ENCODE results near the gene SECISBP2L. TPM values are rescaled to one million over a fixed set of nuclear protein-coding genes. Genes with fewer than 3 reads are reported as not detected.

SECISBP2L gene
- total RNA-seq, 1 donor from 2014 or later = 58.9 TPM

DNA sequence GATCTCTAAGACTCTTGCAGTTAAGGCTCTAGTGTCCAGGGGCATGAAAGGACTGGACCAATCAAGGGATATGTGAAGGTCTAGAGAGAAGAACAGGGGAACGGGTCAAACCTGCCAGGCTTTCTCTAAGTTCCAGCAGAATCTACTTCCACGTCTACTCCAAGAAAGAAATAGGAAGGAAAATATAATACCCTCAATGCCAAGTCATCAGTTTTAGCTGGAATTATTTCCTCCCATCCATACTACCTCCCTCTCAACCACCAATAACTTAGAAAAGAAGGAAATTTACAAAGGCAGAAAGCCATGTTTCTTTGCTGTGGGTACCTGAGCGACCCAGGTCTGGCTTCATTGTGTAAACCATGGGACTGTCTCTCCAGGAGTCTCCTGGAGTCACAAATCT lies 90.3 kb downstream of the SECISBP2L start:
- Mint-ChIP-seq H3K27me3 (ENCODE audit: low read depth) (peaks cover 35% of the 10 kb centered on the region), H3K4me1 (no peaks in the 10 kb centered on the region)

DNA sequence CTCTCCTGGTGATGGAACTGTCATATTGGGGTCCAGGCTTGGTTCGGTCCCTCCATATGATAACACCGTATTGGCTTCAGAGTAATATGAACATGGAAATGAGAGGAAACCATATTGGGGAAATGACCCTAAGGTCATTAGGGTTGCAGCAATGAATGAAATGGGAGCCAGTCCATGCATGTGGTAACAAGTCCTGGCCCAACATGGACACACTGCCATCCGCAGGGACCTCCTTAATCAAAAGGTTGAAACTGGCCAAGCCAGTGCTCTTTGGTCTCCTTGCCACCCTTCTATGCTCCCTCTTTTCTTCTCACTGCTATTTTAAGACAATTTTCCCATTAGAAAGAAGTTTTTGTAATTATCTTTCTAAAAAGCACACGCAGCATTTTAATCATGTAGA lies 90.9 kb downstream of the SECISBP2L start:
- TF ChIP-seq, protein P1, sequence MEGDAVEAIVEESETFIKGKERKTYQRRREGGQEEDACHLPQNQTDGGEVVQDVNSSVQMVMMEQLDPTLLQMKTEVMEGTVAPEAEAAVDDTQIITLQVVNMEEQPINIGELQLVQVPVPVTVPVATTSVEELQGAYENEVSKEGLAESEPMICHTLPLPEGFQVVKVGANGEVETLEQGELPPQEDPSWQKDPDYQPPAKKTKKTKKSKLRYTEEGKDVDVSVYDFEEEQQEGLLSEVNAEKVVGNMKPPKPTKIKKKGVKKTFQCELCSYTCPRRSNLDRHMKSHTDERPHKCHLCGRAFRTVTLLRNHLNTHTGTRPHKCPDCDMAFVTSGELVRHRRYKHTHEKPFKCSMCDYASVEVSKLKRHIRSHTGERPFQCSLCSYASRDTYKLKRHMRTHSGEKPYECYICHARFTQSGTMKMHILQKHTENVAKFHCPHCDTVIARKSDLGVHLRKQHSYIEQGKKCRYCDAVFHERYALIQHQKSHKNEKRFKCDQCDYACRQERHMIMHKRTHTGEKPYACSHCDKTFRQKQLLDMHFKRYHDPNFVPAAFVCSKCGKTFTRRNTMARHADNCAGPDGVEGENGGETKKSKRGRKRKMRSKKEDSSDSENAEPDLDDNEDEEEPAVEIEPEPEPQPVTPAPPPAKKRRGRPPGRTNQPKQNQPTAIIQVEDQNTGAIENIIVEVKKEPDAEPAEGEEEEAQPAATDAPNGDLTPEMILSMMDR (IDR thresholded peaks at IDR 0.05; ENCODE audit: unreplicated experiment) = no peak
- no peaks in the 10 kb centered on the region for H3K36me3 Mint-ChIP-seq
- H3K27me3 Mint-ChIP-seq (ENCODE audit: low read depth) = peaks cover 36% of the 10 kb centered on the region
- peaks cover 9% of the 10 kb centered on the region for H3K9me3 Mint-ChIP-seq
- DNase-seq (ENCODE audit: low spot score in 2 of 2, unreplicated experiment in 2 of 2) = no peak
- H3K4me1 Mint-ChIP-seq = no peaks in the 10 kb centered on the region
- no peak overlapping the region for H3K4me3 Mint-ChIP-seq
- H3K27ac Mint-ChIP-seq = no peak overlapping the region

More for the DNA sequence above, 90.3 kb downstream of the SECISBP2L start:
- TF ChIP-seq, protein P1 (IDR thresholded peaks at IDR 0.05; ENCODE audit: unreplicated experiment) = no peak
- Mint-ChIP-seq H3K9me3 (peaks cover 9% of the 10 kb centered on the region), H3K27ac (no peak overlapping the region), H3K36me3 (no peaks in the 10 kb centered on the region), H3K4me3 (no peak overlapping the region)
- no peak for DNase-seq (ENCODE audit: low spot score in 2 of 2, unreplicated experiment in 2 of 2)

DNA sequence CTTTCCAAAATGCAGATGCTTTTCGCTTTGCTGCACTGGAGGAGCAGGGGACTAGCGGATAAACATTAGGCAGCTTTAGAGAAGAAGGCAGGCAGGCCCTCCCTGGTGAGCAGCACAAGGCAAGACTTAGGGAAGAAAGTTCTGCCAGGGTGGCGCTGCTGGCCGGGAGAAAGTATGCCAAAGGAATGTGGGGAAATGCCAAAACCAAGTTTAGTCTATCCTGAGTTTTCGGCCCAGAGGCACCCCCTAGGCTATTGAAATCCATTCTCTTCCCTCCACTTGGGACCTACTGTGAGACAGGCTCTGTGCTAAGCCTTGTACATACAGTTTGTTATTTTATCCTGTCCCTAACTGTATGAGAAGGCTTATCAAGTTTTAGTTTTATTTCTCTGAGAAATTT lies 91.7 kb downstream of the SECISBP2L start:
- Mint-ChIP-seq H3K4me3 (no peak overlapping the region), H3K36me3 (no peaks in the 10 kb centered on the region), H3K27ac (no peak overlapping the region), H3K9me3 (peaks cover 9% of the 10 kb centered on the region), H3K27me3 (ENCODE audit: low read depth) (peaks cover 29% of the 10 kb centered on the region), H3K4me1 (no peaks in the 10 kb centered on the region)
- TF ChIP-seq, protein P1 (IDR thresholded peaks at IDR 0.05; ENCODE audit: unreplicated experiment) = no peak
- DNase-seq (ENCODE audit: low spot score in 2 of 2, unreplicated experiment in 2 of 2) = no peak

DNA sequence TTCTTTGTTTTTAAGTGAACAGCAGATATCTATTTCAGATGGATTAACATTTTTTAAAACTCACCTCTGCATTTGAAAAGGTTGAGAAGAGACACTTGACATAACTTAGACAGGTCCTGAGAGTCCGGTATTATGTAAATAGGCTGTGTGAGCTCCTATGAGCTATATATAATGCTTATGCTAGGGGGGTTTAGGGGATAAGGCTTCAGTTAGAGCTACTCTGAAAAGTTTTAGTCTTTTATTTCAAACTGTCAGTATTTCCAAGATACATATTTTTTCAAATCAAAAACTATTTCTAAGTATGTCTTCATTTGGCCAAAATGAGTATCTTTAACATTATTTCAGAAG lies 99.4 kb downstream of the SECISBP2L start:
- Mint-ChIP-seq H3K27me3 (ENCODE audit: low read depth) (peaks cover 24% of the 10 kb centered on the region), H3K4me1 (no peaks in the 10 kb centered on the region), H3K36me3 (no peaks in the 10 kb centered on the region), H3K4me3 (no peak overlapping the region), H3K27ac (no peak overlapping the region), H3K9me3 (no peaks in the 10 kb centered on the region)
- TF ChIP-seq, protein P1 (IDR thresholded peaks at IDR 0.05; ENCODE audit: unreplicated experiment) = no peak
- DNase-seq (ENCODE audit: low spot score in 2 of 2, unreplicated experiment in 2 of 2) = no peak

DNA sequence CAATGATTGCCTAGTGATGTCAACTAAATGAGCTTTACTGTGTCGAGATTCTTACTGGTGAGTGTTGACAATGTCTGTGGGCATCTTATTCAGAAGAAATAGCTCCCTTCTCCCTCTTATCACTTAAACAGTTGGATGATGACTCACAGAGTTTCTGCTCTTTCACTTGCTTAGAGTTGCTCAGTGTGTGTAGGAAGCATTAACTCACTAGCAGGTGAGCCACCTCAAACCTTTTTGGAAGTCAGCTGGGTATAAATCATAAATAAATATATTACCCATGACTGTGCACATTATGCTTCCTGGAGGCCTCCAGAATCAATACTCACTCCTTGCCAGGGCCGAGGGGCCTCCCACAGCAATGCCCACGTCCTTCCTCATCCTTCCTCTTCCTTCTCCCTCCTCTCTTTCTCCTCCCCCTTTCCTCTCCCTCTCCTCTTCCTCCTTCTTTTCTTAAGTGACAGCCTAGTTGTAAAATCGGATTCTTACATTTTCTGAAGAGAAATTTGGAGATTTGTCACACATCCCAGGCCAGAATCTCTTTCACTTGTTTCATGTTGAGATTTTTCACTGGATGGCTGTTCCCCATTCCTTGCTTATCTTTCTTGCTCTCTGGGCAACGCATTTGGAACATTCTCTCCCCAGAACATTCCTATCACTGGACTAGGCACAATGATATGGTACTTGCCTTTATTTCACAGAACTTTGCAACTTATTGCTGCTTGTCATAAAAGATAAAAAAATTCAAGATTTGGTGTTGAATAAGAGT lies 100.0 kb downstream of the SECISBP2L start:
- H3K27ac Mint-ChIP-seq = no peak overlapping the region
- H3K4me3 Mint-ChIP-seq = no peak overlapping the region
- H3K9me3 Mint-ChIP-seq = no peaks in the 10 kb centered on the region
- TF ChIP-seq, protein P1 (IDR thresholded peaks at IDR 0.05; ENCODE audit: unreplicated experiment) = no peak
- no peak for DNase-seq (ENCODE audit: low spot score in 2 of 2, unreplicated experiment in 2 of 2)
- H3K4me1 Mint-ChIP-seq = no peaks in the 10 kb centered on the region
- H3K36me3 Mint-ChIP-seq = no peaks in the 10 kb centered on the region
- H3K27me3 Mint-ChIP-seq (ENCODE audit: low read depth) = peaks cover 20% of the 10 kb centered on the region

Measured in mesothelial cell of epicardium (in vitro differentiated cells).